NCI-H345 treated with DMSO at 0.1 percent for 48 hours (cell line): Measurements from ENCODE around the gene S100A6.
"Not testable (repeated sequence)": the region's sequence is repeated elsewhere in the genome, so short reads cannot be mapped to it uniquely, and the experiment has no call there.

Experiments used
- DNase-seq: peaks from one replicate; lab custom pipeline; 2025; ENCODE audit not compliant: unreplicated experiment; lab: John Stamatoyannopoulos, UW

S100A6 gene

GRCh38 chr1:153563991-153564390, 28.2 kb upstream of the S100A6 start:
- DNase-seq, result no peak

GRCh38 chr1:153563483-153563901, 27.7 kb upstream of the S100A6 start:
- DNase-seq, result no peak

GRCh38 chr1:153562021-153562420, 26.2 kb upstream of the S100A6 start:
- not testable (repeated sequence) for DNase-seq

- no peak for DNase-seq
Observed at GRCh38 chr1:153561466-153561985, 25.7 kb upstream of the S100A6 start.

- DNase-seq, result no peak
Observed at GRCh38 chr1:153560771-153561465, 25.1 kb upstream of the S100A6 start.

GRCh38 chr1:153560241-153560640, 24.4 kb upstream of the S100A6 start:
- DNase-seq, result no peak

GRCh38 chr1:153557877-153558276, 22.1 kb upstream of the S100A6 start:
- no peak for DNase-seq

GRCh38 chr1:153556348-153556747, 20.6 kb upstream of the S100A6 start:
- DNase-seq, result no peak

- DNase-seq, result no peak
Observed at GRCh38 chr1:153553830-153554541, 18.2 kb upstream of the S100A6 start.

GRCh38 chr1:153553096-153553495, 17.3 kb upstream of the S100A6 start:
- DNase-seq, result no peak

- no peak for DNase-seq
Observed at GRCh38 chr1:153552335-153552734, 16.5 kb upstream of the S100A6 start.

GRCh38 chr1:153550827-153551500, 15.2 kb upstream of the S100A6 start:
- DNase-seq, result no peak

GRCh38 chr1:153550398-153550758, 14.6 kb upstream of the S100A6 start:
- no peak for DNase-seq

GRCh38 chr1:153549741-153550397, 14.1 kb upstream of the S100A6 start:
- DNase-seq, result no peak

- DNase-seq, result no peak
Observed at GRCh38 chr1:153548722-153549688, 13.2 kb upstream of the S100A6 start, which contains the start of gene S100A3. S100A3 (minus strand) TSS chr1:153549258; CDS start chr1:153548485, 773 bp downstream.

- no peak for DNase-seq
Observed at GRCh38 chr1:153547560-153548551, 12.1 kb upstream of the S100A6 start.

GRCh38 chr1:153546796-153547559, 11.2 kb upstream of the S100A6 start:
- DNase-seq, result no peak

- DNase-seq, result no peak
Observed at GRCh38 chr1:153546371-153546770, 10.6 kb upstream of the S100A6 start.
